Measurements from ENCODE around the gene TEKT3. TPM values are rescaled to one million over a fixed set of nuclear protein-coding genes. Genes with fewer than 3 reads are reported as not detected.

TEKT3 gene
- total RNA-seq, 1 donor from 2014 or later: 0.86 TPM

DNA sequence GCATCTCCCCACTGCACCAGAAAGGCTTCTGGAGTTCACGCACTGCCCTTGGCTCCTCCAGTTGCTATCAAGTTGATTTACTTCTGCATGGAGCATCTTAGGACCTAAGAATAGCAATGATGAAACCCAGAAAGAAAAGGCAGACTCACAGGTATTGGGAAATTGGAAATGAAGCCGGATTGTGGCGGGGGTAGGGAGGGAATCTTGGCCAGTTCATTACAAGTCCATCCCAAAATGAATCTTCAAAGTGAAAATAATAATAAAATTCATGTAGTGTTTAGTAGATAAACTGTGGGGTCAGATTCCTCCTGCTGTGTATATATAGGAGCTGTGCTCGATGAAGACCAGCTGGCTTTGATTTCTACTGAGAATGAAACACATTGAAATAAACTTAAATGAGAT lies 33.7 kb downstream of the TEKT3 start:
- intact Hi-C loops (cut with DNase I): no loop called here
- no peak for DNase-seq (ENCODE audit: low spot score)

DNA sequence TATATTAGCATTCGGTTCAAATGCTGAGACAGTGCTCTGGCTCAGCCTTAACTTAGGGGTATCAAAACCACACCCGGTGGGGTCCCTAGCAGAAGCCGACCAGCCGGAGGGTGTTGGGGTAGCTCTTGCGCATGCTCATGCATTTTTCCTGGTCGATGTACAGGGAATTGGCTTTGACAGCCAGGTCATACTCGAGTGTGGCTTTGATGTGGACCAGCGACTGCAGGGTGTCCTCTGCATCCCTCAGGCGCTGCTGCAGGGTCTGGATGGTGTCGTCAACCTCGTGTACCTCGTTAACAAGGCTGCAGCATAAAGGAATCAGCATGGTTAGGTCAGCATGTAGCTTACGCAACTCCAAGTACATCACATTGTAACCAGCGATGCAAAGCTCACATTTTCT lies 37.5 kb downstream of the TEKT3 start:
- no peak for DNase-seq (ENCODE audit: low spot score)
- intact Hi-C loops (cut with DNase I): no loop called here

DNA sequence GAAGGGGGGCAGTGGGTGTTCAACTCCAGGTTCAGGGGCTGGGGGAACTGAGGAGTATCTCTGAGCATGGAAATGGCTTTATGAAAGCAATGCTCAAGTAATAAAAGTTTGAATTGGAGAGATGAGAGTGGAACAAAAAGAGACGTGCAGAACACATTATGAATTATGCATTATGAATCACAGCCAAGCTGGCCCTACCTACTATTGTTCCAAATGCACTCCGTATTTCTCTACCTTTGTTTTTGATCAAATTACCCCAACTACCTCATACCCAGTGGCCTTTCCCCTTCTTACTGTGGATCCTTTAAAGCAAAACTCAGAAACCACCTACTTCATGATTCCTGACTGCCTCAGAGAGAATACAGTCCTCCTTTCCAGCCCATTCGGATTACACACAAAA lies 38.1 kb downstream of the TEKT3 start:
- no peak for DNase-seq (ENCODE audit: low spot score)
- intact Hi-C loops (cut with DNase I): no loop called here

DNA sequence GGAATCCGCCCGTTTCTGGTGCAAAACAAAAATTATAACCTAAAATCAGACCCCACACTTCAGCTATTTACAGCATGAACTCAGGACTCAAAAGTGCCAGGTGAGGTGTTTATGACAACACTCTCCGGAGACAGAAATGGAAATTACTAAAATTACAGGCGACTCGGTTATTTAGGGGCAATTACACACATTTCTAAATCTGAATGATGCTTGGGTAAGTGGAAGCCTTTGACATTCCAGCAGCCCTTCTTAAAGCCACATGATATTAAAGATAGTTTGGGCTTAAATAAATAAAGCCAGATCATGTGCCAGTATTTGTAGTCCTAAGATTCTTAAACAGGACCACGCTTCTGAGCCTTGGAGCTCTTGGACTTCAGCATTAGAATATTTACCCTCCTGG lies 39.6 kb downstream of the TEKT3 start:
- no peak for DNase-seq (ENCODE audit: low spot score)
- intact Hi-C loops (cut with DNase I): no loop called here

DNA sequence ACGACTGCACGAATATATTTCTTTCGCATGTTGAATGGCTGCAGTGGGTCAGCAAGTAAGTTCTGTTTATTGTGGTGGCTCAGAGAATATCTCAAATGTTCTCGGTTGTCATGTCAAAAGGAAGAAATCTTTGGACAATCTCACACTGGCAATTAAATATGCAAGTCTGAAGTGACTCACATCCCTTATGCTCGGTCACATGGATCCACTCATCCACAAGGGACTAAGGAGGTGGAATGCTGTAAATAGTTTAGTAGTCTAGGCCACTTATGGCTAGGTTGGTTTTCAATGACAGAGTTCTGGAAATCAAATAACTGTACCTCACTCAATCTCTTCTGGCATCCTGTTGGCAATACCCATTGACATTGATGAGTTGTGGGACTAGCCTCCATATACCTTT lies 43.2 kb downstream of the TEKT3 start:
- intact Hi-C loops (cut with DNase I): no loop called here
- no peak for DNase-seq (ENCODE audit: low spot score)

DNA sequence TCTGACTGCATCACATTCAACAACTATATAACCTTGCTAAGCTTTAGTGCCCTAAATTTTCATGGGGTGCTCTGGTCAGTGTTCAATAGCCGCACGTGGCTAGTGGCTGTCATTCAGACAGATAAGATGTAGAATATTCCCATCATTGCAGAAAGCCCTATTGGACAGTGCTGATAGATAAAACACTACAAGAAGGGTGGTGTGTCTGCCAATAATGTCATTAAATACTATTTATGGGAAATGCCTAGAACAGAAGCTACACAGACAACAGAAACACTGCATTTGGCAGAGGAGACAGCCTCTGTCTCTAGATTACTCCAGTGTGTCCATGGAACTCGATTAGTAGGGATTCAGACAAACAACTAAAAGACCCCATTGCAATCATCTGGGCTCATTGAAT lies 47.8 kb downstream of the TEKT3 start:
- intact Hi-C loops (cut with DNase I): no loop called here
- no peak for DNase-seq (ENCODE audit: low spot score)

DNA sequence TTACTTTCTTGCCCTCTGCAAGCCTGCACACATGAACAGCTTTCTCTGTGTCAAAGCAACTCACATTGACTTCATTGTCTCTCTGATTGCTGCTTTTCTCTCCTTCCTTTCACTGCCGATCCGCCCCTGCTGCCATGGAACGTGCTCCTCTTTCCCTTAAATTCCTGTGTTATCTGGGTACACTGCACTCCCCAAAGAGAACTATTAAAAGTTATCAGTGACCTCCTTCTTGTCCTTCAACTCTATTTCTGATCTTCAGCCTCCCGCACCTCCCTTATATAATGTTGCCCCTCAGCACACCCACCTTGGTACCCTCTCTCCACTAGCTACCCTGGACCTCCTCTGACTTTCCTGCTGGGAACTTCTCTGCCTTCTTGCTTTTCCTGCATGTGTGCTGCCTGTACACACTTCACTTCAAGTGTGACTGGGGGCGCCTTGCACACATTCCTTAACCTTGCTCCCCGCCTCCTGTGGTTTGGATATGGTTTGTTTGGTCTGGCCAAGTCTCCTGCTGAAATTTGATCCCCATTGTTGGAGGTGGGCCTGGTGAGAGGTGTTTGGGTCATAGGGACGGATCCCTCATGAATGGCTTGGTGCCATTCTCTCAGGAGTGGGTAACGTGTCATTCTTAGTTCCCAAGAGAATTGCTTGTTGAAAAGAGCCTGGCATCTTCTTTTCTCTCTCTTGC lies 49.6 kb downstream of the TEKT3 start:
- intact Hi-C loops (cut with DNase I): no loop called here
- DNase-seq (ENCODE audit: low spot score): no peak

DNA sequence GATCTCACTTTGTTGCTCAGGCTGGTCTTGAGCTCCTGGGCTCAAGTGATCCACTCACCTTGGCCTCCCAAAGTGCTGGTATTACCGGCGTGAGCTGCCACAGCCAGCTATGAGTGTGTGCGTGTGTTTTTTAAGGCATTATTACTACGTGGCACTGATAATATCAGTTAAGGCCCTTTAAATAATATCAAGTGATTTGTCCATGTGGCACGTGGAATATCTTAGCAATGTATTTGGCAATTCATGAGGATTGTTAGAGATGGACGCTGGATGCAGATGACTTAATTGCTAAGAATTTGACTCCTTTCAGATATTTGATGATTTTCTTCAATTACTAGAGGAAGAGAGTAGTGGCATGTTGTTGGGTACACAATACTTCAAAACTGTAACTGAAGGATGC lies 50.8 kb downstream of the TEKT3 start:
- no peak for DNase-seq (ENCODE audit: low spot score)
- intact Hi-C loops (cut with DNase I): no loop called here

DNA sequence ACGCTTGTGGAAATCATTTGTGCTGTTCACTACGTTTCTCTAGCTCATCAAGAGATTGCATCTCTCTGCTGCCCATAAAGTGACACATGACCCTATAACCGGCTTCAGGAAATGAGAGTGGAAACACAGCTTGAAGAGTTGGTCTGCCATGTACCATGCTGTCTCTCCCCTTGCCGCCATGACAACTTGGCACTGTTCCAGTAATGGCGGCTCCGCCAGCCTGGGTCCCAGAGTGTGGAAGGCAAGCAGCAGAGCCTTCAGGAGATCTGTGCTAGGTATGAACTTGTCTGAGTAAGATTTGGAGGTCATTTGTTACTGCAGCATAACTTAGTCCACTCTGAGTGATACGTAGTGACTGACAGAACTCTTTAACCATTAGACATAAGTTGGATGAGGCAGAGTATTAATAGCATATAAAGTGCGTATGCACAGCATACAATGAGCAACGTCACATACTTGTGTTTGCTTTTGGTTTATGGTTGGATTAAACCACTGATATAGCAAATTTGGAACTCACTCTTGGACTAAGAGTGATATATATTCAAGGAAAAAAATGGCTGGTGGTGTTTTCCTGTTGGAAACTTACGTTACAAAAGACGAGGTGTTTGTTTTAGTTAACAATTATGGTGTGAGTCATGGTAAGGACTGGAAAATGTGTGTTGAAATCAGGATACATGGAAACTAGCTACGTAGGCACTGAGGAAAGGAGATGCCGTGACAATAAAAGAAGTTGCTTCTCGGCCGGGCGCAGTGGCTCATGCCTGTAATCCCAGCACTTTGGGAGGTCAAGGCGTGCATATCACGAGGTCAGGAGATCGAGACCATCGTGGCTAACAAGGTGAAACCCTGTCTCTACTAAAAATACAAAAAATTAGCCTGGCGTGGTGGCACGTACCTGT lies 51.9 kb downstream of the TEKT3 start:
- no peak for DNase-seq (ENCODE audit: low spot score)
- intact Hi-C loops (cut with DNase I): no loop called here

DNA sequence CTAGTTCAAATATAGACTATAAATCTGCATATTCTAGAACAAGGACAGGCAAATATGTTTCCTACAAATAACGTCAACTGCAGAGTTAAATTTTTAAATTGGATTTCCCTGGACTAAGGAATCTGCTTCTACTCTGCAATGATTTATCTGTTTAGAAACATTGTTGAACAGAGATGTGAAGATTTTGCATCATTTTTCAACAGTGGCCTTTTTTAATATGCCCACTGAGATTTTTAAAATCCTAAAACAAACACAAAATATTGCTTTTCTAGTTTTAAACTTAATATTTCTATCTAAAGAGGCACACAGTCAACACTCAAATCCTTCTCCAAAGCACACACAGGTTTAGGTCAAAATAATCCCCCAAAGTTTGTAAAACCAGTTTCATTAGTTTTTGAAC lies 52.5 kb downstream of the TEKT3 start:
- DNase-seq (ENCODE audit: low spot score): no peak
- intact Hi-C loops (cut with DNase I): no loop called here

DNA sequence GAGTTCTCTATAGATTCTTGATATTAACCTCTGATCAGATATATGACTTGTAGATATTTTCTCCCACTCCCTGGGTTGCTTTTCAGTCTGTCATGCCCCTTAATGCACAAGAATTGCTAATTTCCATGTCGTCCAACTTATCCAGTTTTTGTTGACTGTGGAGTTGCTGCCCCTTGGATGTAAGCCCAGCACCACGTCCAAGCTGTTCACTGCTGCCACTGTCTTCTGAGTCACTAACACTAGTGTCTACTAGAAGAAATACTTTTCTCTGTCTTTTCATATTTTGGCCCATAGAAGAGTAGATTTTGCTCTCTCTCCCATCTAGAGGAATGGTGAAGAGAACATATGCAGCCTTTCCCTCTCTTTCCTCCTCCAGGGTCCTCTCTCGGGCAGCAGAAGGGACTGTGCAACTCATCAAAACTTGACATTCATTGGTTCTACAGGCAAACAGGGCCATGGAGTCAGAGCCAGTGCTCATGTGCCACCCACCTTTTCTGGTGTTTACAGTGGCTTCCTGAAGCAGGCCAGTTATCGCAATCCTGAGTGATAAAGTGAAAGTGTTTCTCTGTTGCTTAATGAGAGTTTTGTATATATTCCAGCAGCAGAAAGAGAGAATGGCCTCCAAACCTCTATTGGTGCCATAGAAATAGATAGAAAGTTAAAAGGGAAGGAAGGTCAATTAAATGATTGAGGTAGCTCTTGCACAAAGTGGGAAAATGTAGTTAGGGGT lies 53.7 kb downstream of the TEKT3 start:
- no peak for DNase-seq (ENCODE audit: low spot score)
- intact Hi-C loops (cut with DNase I): no loop called here

DNA sequence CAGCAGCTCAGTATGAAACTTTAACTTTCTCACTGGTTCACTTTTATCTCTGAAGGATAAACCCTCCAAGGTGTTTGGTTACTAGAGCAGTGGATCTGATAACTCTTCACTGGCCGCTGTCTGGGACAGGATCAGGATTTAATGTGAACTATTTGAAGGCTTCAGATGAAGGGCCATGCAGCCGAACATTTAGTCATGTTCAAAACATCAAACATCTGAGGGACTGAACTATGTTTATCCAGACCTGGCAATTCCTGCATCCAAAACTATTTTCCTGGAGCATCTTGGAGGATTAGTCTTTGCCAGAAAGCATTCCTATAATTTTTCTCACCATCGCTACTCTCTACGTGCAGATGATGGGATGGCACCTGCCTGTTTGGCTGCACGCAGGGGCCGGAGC lies 55.9 kb downstream of the TEKT3 start:
- DNase-seq (ENCODE audit: low spot score): no peak
- intact Hi-C loops (cut with DNase I): no loop called here

DNA sequence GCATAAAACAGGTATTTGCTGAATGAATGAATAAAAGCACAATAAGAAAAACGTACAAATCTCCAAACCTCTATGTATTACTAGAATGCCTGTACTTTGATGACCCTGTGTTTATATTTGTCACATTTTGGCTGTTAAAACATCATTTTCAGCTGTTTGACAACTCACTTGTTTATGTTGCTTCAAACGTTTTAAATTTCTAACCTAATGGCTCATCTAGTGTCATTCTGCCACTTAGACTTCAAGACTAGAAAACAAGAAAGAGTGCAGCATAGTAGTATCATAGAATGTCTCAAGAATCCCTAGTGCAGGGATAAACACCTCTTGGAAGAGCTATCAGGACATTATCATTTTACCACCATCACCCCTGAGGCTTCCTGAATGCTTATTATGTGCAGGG lies 56.9 kb downstream of the TEKT3 start:
- intact Hi-C loops (cut with DNase I): no loop called here
- DNase-seq (ENCODE audit: low spot score): no peak

DNA sequence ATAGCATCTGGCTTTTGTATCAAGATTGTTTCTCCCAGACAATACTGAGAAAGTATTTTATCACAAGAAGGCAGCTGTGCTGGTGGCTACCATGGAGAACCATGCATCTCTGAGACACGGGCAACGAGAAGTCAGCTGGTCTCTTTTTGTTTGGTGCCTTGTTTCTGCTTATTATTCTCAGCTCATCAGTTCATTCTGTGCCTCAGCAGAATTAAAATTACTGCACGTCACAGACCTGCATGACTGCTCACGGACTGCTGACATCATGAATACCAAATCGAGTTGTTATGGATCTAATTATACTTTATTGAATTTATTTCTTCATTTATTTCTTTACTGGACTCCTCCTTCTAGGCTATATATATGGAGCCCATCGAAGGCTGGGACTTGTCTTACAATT lies 57.3 kb downstream of the TEKT3 start:
- intact Hi-C loops (cut with DNase I): no loop called here
- no peak for DNase-seq (ENCODE audit: low spot score)

DNA sequence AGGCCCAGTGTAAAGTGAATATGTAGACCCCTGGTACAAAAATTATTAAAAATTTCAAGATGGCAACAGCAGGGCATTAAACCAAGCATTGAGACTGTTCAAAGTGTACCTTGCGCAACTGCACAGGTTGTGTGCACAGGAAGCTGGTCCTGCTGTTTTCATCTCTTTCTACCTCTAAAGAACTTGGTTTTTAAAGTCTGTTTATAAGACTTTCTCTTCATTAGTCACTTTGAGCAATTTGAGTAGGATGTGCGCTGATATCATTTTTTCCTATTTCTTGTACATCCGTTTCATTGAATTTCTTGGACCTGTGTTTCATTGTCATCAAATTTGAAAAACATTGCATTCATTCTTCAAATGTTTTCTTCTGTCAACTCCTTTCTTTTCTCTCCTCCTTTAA lies 59.5 kb downstream of the TEKT3 start:
- intact Hi-C loops (cut with DNase I): no loop called here

DNA sequence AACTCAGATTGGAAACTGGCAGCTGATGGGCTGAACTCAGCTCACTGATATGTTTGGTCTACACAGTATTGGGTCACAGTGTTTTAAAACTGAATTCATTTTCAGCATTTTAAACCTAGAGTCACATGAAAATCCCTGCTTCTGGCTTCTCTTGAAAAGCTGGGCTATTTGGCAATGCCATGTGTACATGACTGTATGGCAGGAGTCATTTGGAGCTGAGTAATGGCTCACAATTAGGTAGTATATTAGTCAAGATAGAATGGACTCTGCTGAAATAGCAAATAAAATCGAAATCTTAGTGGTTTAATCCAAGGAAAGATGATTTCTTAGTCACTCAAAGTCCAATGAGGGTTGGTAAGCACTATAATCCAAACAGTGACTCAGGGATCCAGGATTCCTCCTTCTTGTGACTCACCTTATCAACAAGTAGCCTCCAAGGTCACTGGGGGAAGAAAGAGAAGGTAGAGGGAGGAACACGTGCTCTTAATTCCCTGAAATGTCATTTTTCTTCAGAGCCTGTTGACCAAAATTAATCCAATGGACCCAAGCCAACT lies 62.4 kb downstream of the TEKT3 start:
- DNase-seq (ENCODE audit: low spot score): no peak
- intact Hi-C loops (cut with DNase I): no loop called here

More for the DNA sequence above, 59.5 kb downstream of the TEKT3 start:
- DNase-seq (ENCODE audit: low spot score): no peak

DNA sequence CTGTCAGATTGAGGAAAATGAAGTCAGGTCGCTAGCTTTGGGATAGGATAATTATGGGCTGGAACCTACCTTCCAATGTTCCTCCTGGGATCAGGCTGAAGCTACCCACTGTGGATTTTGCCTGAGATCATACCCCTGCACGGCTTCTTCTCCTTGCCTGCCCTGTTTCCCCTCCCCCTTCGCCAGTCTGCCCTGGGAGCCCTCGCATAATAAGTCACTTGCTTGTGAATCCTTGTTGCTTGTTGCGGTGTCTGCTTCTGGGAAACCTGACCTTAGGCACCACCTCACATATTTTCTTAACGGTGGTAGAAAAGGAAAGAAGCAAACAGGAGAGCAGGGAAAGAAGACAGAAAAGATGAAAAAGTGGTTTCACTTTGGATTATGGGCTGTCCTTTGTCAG lies 63.0 kb downstream of the TEKT3 start:
- DNase-seq (ENCODE audit: low spot score): no peak
- intact Hi-C loops (cut with DNase I): no loop called here

DNA sequence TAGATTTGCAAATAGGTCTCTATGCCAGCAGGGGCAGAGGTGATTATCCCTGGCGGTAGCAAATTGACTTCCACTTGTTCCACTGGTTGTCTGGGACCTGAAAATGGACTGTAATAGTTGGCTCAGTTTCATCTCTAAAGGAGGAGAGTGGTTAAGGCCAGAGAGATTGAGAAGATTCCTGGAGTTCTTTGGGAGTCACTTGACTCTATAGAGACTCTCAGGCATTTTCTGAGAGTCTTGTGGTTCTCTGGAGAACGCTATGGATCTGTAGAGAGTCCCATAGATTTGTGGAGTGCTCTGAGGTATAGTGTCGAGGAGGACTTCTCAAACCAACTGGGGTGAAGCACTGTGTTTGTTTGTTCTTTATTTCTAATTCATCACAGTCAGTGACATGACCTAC lies 67.4 kb downstream of the TEKT3 start:
- intact Hi-C loops (cut with DNase I): no loop called here

DNA sequence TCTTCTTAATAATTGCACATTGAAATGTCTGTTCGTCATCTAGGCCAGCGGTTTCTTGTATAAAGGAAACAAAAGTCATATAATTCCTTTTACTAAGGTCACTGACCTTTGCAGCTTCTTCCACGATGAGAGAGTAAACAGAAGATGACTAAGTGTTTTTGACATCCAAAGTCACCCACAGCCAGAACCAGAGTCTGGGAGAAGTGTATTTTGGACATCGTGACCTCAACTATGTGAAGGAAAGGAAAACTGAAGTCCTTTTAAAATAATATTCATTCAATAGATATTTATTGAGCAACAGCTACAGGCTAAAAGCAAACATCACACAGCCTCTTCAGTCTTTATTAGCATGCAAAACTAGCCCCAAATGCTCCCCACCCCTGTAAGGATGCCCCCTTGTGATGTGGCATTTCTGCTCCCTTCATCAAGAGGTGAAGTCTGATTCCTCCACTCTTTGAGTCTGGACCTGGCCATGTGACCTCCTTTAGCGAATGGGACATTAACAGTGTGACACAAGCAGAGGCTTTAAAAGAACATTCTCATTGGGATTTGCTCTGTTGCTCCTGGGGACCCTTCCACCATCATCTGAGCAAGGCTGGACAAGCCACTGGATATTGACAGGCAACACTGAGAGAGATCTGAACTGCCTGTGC lies 68.1 kb downstream of the TEKT3 start:
- no peak for DNase-seq (ENCODE audit: low spot score)
- intact Hi-C loops (cut with DNase I): no loop called here

More for the DNA sequence above, 67.4 kb downstream of the TEKT3 start:
- no peak for DNase-seq (ENCODE audit: low spot score)

DNA sequence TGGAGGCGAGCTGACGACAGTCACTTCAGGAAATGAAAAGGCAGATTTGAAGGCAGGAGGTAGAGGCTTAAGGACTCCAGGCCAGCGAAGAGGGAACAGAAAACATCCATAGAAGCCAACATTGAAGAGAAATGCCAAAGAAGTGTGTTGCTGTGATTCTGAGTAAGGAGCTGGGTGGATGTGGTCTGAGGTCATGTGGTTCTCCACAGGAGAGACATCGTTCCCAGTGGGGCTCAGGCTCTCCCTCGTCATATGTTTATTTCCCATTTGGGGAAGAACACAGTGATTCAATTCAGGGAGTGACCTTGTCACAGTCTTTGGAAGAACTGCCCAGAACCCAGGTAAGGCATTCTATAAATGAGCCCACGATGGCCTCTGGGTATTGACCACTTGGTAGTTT lies 69.7 kb downstream of the TEKT3 start:
- intact Hi-C loops (cut with DNase I): no loop called here

More for the DNA sequence above, 69.7 kb downstream of the TEKT3 start:
- DNase-seq (ENCODE audit: low spot score): no peak

Measured in cardiac septum (tissue), 1 donor.